Small intestine (tissue), 7 donors: ENCODE results near the gene PDE4C. TPM values are rescaled to one million over a fixed set of nuclear protein-coding genes. Genes with fewer than 3 reads are reported as not detected.

Experiments used
- DNase-seq, 2 donors: peaks; one replicate each; pipeline versions ENCODE4 v3.0.0 to v3.0.0-alpha.2; 2013
- FAIRE-seq: peaks from 2 replicates; lab custom pipeline; 2012; peaks lifted over from hg19 to GRCh38; lab: Jason Lieb, UNC
- H3K27ac ChIP-seq, 3 donors: one replicate each; pipeline ENCODE4 v1.5.1; 2013; ENCODE audit warnings: low read length in 2 of 3, mild to moderate bottlenecking in 2 of 3, control low read depth in 1 of 3, inconsistent platforms in 1 of 3, low read depth in 1 of 3, moderate library complexity in 1 of 3
- H3K27me3 ChIP-seq, 3 donors: one replicate each; pipeline ENCODE4 v1.6.1; 2013; ENCODE audit warnings: low read length in 3 of 3, inconsistent platforms in 1 of 3; ENCODE audit not compliant: control insufficient read depth in 3 of 3, insufficient read depth in 3 of 3
- H3K36me3 ChIP-seq, 3 donors: one replicate each; pipeline ENCODE4 v1.6.1; 2013; ENCODE audit warnings: low read length in 3 of 3, inconsistent platforms in 1 of 3, low read depth in 1 of 3, mild to moderate bottlenecking in 1 of 3, moderate library complexity in 1 of 3; ENCODE audit not compliant: control insufficient read depth in 3 of 3, insufficient read depth in 2 of 3
- H3K4me1 ChIP-seq, 3 donors: one replicate each; pipeline ENCODE4 v1.6.1; 2013; ENCODE audit warnings: low read length in 2 of 3, inconsistent platforms in 1 of 3, low read depth in 1 of 3, mild to moderate bottlenecking in 1 of 3, moderate library complexity in 1 of 3; ENCODE audit not compliant: control insufficient read depth in 3 of 3, insufficient read depth in 2 of 3
- H3K4me3 ChIP-seq, 3 donors: one replicate each; pipeline ENCODE4 v1.5.1; 2013; ENCODE audit warnings: low read length in 3 of 3, control low read depth in 1 of 3, inconsistent platforms in 1 of 3, low read depth in 1 of 3, mild to moderate bottlenecking in 1 of 3, moderate library complexity in 1 of 3
- H3K9me3 ChIP-seq, 2 donors: one replicate each; pipeline ENCODE4 v1.6.1; 2013; ENCODE audit warnings: low read depth in 1 of 2, low read length in 1 of 2; ENCODE audit not compliant: control insufficient read depth in 2 of 2, insufficient read depth in 1 of 2
- WGBS, 3 donors: extraction: QIAGEN DNeasy Blood & Tissue Kit; methylation state at CpG; one replicate each; pipeline ENCODE4 v1.1.7; 2013; 5-methylcytosine and 5-hydroxymethylcytosine counted together
- polyA plus RNA-seq, 4 donors: library from polyadenylated mRNA; stranded (reverse) in 3 of 4; unstranded in 1 of 4; fragments of 200-250 nt in 3 of 4; fragments of 120-200 nt in 1 of 4; gene quantifications; one replicate each; pipeline versions ENCODE4 v1.2.1 to v1.2.3, GENCODE V29; 2013
- donor health status: healthy with polysubstance abuse.
- donor health status: control.
- donor health status: control.
- donor health status: Bipolar disorder and iron deficiency.
- donor health status: healthy.

The PDE4C gene
- polyA plus RNA-seq, 4 donors = 0.52 to 1.1 TPM; not detected in 2

DNA sequence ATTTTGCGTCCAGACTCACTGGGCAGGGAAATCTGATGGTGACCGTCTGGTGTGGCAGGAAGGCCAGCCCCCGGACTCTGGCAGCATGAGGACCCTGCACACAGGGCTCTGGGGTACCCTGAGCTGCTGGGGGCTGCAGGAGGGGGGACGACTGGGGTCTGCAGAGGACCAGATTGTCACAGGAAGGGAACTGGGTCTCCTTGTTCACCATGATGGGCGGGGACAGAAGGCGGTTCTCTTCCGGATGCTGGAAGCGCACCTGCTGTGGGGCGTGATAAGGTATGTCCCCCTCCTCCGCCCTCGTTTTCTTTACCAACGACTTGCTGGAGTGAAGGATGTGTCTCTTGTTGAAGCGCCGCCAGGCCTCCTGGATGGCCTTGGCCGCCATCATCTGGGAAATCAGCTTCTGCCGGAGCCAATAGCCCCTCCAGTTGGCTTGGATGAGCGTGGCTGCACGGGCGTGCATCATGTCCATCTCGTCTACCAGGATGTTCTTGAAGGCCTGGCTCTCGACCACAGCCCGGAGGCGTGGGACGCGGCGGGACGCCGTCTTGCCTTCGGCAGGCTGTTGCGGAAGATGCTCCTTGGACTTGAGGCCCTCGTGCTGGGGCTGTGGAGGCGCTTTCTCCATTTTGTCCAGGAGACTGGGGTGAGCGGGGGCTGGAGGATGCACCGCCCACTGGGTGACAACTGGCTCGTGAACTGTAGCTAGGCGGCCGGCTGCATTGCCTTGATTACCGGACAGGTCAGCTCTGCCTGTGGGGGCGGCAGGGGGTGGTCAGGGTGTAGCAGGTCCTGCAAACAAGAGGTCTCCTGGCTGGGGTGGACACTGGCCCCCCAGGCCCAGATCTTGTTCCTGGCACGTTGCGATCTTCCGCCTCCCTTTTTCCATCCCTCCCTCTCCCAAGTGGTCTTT is 40.8 kb upstream of the PDE4C start:
- no peak for FAIRE-seq
- H3K9me3 ChIP-seq = no peaks in the 10 kb centered on the region
- H3K27me3 ChIP-seq = no peaks in the 10 kb centered on the region
- H3K36me3 ChIP-seq = peaks cover 0 to 68% (median 9%) of the 10 kb centered on the region in 3 donors
- peak in 1 of 2 donors; percentile 5 for DNase-seq
- WGBS, 3 donors = 92 to 93% (median 93%) methylated on average over 42 of the region's 42 CpGs
- H3K27ac ChIP-seq = no peak overlapping the region
- H3K4me3 ChIP-seq = no peak overlapping the region
- H3K4me1 ChIP-seq = no peaks in the 10 kb centered on the region

DNA sequence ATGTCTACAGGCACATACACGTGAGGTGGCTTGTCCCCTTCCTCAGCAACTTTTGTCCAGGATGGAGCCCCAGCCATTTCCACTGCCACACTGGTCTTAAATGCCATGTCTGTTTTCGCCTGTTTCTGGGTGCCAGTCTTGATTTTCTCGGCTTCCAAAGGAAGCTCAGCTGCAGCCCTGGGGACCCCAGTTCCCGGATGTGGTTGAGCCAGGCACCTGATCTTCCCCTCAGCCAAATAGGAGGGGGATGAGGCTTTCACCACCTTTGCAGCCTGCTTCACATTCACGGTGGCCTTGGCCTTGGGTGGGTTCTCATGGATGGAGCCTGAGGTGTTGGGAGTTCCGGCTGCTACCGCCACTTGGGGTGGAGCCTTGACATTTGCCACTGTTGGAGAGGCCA is 39.3 kb upstream of the PDE4C start:
- H3K36me3 ChIP-seq = peaks cover 0 to 68% (median 9%) of the 10 kb centered on the region in 3 donors
- H3K27me3 ChIP-seq = no peaks in the 10 kb centered on the region
- H3K9me3 ChIP-seq = no peaks in the 10 kb centered on the region
- H3K27ac ChIP-seq = no peak overlapping the region
- 90 to 94% (median 93%) methylated on average over 7 of the region's 7 CpGs for WGBS, 3 donors
- no peak overlapping the region for H3K4me3 ChIP-seq
- no peaks in the 10 kb centered on the region for H3K4me1 ChIP-seq
- FAIRE-seq (no peak), DNase-seq (no peak)

DNA sequence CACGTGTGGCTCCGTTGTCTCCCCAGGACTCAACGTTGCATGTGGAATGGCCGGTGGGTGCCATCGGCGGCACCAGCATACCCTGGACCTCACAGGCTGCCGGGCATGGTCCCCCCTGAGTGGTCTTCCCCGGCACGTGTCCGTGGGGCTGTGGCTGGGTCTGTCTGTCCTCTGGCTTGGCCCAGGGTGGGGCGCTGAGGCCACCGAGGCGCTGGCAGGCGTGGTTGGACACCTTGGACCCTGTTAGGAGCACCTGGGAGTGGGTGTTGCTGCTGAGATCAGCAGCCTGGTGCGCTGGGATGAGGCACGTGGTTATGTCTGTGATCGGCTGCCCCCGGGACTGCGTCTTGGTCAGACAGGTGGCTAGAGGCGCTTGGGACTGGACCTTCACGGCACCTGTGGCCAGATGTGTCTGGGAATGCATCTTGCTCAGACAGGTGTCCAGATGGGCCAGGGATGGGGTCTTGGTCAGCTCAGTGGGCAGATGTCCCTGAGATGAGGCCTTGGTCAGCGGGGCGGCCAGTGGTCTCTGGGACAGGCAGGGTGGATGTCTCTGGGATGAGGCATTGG is 38.8 kb upstream of the PDE4C start:
- DNase-seq = peak in 1 of 2 donors; percentile 6
- Histone ChIP-seq H3K9me3 (no peaks in the 10 kb centered on the region), H3K4me3 (no peak overlapping the region), H3K36me3 (peaks cover 0 to 72% (median 9%) of the 10 kb centered on the region in 3 donors), H3K4me1 (no peaks in the 10 kb centered on the region), H3K27ac (no peak overlapping the region), H3K27me3 (no peaks in the 10 kb centered on the region)
- WGBS, 3 donors = 89 to 92% (median 91%) methylated on average over 22 to 23 of the region's 23 CpGs
- no peak for FAIRE-seq

DNA sequence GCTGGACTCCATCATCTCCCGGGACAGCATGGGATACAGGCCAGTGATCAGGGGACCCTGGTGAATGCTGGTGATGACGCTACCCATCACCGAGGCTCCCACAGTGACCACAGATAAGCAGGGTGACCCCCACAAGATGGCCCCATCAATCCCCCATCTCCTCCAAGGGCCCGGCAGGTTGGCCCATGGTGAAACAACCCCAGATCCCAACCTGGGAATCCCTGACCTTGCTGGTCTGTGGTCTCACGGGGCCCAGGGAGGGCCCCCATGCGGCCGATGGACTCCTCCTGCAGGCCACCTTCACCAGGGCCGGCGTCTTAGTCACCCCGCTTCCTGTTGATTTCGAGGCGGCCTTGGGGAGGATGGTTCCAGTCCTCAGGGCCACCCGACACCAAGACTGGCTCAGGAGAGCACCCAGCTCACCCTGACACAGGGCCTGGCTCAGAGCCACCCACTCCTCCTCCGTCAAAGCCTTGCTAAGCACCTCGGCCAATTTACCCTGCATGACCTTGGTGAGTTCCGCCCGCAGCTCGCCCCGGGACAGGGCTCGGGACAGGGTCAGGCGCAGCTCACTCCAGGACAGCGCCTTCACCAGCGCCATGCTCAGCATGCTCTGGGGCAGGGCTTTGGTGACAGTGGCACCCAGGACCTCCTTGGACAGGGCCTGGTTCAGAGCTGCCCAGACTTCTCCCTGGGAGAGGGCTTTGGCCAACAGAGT is 38.1 kb upstream of the PDE4C start:
- 88 to 91% (median 91%) methylated on average over 23 of the region's 23 CpGs for WGBS, 3 donors

DNA sequence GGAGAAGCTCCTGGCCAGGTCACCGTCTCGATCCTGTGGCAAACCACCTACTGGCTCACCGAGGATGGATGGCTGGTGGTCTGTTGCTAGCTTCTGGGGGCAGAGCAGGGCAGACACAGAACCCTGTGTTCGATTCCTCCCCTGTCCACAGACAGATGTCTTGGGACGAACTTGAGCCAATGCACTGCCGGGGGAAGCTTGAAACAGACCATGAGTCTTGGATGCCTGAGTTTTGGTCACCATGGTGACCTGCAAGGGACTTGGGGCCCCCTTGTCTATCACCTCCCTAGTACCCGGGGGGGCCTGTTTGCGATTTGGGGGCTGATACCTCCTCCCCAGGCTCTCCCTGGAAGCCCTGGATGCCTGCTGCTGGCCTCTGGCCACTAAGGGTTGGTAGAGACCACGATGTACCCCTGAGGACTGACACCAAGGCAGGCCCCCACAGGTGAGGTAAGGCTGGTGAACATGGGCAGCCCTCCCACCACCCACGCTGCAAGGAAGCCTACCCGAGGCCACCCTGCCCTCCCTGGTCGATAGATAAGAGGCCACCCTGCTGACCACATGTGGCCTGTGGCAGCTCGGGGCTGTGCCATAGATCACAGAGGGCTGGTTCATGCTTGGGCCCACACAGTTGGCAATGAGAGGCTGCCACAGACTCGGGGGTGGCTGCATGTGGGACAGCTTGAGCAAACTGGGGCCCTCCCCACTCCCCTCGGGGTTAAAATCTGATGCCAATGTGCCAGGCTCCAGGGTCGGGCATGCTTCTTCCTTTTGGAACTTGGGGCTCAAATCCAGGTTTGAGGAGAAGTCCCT is 37.3 kb upstream of the PDE4C start:
- FAIRE-seq = no peak
- WGBS, 3 donors = 83 to 86% (median 85%) methylated on average over 16 of the region's 16 CpGs
- DNase-seq = peak in 1 of 2 donors; percentile 1
- Histone ChIP-seq H3K4me1 (no peaks in the 10 kb centered on the region), H3K27me3 (no peaks in the 10 kb centered on the region), H3K9me3 (no peaks in the 10 kb centered on the region), H3K4me3 (no peak overlapping the region), H3K36me3 (peaks cover 0 to 69% (median 9%) of the 10 kb centered on the region in 3 donors), H3K27ac (no peak overlapping the region)

More for the DNA sequence above, 38.1 kb upstream of the PDE4C start:
- FAIRE-seq (no peak), DNase-seq (no peak)
- Histone ChIP-seq H3K36me3 (peaks cover 0 to 73% (median 9%) of the 10 kb centered on the region in 3 donors), H3K4me1 (no peaks in the 10 kb centered on the region), H3K27me3 (no peaks in the 10 kb centered on the region), H3K27ac (no peak overlapping the region), H3K4me3 (no peak overlapping the region), H3K9me3 (no peaks in the 10 kb centered on the region)

DNA sequence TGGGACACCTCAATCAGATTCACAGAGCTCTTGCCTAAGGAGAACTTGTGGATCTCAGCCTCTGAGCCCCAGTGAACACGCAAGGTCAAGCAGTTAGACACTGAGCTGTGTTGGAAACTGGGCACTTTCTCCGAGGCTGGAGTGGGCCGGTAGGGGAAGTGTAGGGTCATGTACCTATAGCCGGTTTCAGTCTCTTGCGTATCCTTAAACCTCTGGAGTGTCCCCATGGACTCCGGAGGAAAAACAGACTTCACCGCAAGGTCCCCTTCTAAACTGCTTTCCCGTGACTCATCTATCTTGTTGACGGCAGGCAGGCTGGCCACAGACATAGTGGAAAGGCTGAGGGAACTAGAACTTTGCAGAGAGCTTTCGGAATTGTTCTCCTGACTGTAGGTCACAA is 36.7 kb upstream of the PDE4C start:
- no peak for DNase-seq
- Histone ChIP-seq H3K36me3 (peaks cover 0 to 72% (median 9%) of the 10 kb centered on the region in 3 donors), H3K27me3 (no peaks in the 10 kb centered on the region), H3K4me1 (no peaks in the 10 kb centered on the region), H3K9me3 (no peaks in the 10 kb centered on the region), H3K4me3 (no peak overlapping the region), H3K27ac (no peak overlapping the region)
- WGBS, 3 donors = 90 to 96% (median 95%) methylated on average over 10 of the region's 10 CpGs
- FAIRE-seq = no peak

DNA sequence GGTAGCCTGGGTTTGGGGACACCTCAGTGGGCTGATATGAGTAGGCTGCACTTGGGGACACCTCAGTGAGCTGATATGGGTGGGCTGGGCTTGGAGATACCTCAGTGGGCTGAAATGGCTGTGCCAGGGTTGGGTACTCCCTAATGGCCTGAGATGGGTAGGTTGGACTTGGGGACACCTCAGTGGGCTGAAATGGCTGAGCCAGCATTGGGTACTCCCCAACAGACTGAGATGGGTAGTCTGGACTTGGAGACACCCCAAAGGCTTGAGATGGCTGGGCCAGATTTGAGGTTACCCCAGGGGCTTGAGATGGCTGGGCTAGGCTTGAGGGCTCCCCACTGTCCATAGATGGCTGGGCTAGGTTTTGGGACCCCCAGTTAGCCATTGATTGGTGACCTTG is 35.9 kb upstream of the PDE4C start:
- peaks cover 0 to 73% (median 9%) of the 10 kb centered on the region in 3 donors for H3K36me3 ChIP-seq
- H3K27ac ChIP-seq = no peak overlapping the region
- no peak for DNase-seq
- H3K4me1 ChIP-seq = no peaks in the 10 kb centered on the region
- no peak overlapping the region for H3K4me3 ChIP-seq
- H3K27me3 ChIP-seq = no peaks in the 10 kb centered on the region
- FAIRE-seq = no peak
- no peaks in the 10 kb centered on the region for H3K9me3 ChIP-seq

DNA sequence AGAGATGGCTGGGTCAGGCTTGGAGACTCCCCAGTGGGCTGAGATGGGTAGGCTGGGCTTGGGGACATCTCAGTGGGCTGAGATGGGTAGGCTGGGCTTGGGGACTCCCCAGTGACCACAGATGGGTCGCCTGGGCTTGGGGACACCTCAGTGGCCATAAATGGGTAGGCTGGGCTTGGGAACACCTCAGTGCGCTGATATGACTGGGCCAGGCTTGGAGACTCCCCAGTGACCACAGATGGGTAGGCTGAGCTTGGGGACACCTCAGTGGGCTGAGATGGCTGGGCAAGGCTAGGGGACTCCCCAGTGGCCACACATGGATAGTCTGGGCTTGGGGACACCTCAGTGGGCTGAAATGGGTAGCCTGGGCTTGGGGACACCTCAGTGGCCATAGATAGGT is 35.2 kb upstream of the PDE4C start:
- Histone ChIP-seq H3K36me3 (peaks cover 0 to 73% (median 3%) of the 10 kb centered on the region in 3 donors), H3K27ac (no peak overlapping the region), H3K27me3 (no peaks in the 10 kb centered on the region), H3K9me3 (no peaks in the 10 kb centered on the region), H3K4me3 (no peak overlapping the region), H3K4me1 (no peaks in the 10 kb centered on the region)
- FAIRE-seq (no peak), DNase-seq (no peak)
- 86 to 96% (median 88%) methylated on average over 2 of the region's 2 CpGs for WGBS, 3 donors
